Measurements from ENCODE around the gene CDK5RAP3.

CDK5RAP3 gene

DNA sequence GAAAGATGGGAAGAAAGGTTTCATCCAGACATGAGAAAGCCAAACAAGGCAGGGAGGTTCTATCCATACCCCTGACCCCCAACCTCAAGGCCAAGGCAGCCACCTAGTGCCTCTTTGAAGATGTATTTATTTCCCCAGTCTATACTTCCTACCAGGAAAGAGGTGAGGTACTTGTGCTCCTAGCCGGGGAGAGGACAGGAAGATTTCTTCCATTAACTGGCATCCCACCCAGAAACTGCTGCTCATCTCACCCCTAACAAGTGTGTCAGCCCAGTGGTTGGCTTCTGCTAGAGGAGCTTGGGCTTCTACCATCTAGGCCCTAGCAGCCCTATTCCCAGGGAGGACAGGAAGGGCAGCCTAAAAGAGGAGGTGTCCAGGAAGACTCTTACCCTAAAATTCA is 57.8 kb downstream of the CDK5RAP3 start:
- no peak for DNase-seq (ENCODE audit: low spot score)
- in situ Hi-C loops (cut with MboI; ENCODE audit: low sequenced_read_pairs, unreplicated experiment): no loop called here
- TF ChIP-seq, protein P1, sequence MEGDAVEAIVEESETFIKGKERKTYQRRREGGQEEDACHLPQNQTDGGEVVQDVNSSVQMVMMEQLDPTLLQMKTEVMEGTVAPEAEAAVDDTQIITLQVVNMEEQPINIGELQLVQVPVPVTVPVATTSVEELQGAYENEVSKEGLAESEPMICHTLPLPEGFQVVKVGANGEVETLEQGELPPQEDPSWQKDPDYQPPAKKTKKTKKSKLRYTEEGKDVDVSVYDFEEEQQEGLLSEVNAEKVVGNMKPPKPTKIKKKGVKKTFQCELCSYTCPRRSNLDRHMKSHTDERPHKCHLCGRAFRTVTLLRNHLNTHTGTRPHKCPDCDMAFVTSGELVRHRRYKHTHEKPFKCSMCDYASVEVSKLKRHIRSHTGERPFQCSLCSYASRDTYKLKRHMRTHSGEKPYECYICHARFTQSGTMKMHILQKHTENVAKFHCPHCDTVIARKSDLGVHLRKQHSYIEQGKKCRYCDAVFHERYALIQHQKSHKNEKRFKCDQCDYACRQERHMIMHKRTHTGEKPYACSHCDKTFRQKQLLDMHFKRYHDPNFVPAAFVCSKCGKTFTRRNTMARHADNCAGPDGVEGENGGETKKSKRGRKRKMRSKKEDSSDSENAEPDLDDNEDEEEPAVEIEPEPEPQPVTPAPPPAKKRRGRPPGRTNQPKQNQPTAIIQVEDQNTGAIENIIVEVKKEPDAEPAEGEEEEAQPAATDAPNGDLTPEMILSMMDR (IDR thresholded peaks at IDR 0.05; ENCODE audit: borderline replicate concordance, control extremely low read depth, extremely low read depth, insufficient read depth, missing control alignments): no peak

DNA sequence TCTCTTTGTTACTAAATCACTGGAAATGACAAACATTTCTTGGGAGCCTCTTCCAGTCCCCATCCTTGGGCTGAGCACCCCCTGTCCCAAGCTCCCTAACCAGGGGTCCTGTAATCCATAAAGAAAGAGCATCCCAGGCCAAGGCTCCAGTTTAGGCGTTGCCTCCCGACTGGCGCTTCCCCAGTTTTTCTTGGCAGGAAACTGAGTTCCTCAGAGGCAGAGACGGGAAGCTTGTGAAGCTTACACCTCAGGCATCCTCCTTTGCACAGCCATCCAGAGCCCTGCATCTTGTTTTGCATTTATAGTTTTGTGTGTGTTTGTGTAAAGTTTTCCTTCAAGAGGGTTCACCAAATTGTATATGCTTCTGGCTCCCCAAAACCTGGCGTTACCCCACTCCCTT is 59.6 kb downstream of the CDK5RAP3 start:
- in situ Hi-C loops (cut with MboI; ENCODE audit: low sequenced_read_pairs, unreplicated experiment): loop anchor here (5.0 kb wide), 1 partner anchor 37 kb away; no protein-coding TSS in a partner anchor
- TF ChIP-seq, protein P1 (IDR thresholded peaks at IDR 0.05; ENCODE audit: borderline replicate concordance, control extremely low read depth, extremely low read depth, insufficient read depth, missing control alignments): no peak
- DNase-seq (ENCODE audit: low spot score): no peak
